ENCODE data around the gene TRPM2. TPM values are rescaled to one million over a fixed set of nuclear protein-coding genes. Genes with fewer than 3 reads are reported as not detected.

The TRPM2 gene
- total RNA-seq, 1 donor from 2014 or later = 2.8 TPM

DNA sequence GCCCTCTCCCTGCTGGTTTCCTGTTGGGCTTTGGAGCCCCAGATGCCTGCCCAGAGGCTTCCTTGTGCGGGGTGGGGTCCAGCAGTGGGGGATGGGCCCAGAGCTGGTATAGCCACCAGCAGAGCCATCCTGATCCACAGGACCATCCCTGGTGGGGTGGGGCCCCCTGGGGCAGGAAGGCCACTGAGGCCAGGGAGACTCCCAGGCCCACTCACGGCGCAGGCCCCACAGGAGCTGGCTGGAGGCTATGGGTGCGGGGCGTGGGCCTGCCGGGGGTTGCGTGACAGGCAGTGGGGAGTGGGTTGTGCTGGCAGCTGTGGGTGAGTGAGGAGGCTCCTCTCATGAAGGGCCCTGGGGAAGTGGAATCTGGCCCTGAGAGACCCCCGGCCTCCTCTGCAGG, 107.6 kb downstream of the TRPM2 start:
- Histone ChIP-seq H3K4me3 (ENCODE audit: low read depth, low read length) (no peak overlapping the region), H3K36me3 (ENCODE audit: control insufficient read depth, insufficient read depth, low read length) (no peaks in the 10 kb centered on the region), H3K27me3 (ENCODE audit: control insufficient read depth, insufficient read depth, low read length) (peaks cover 16% of the 10 kb centered on the region)
- TF ChIP-seq, protein P1, sequence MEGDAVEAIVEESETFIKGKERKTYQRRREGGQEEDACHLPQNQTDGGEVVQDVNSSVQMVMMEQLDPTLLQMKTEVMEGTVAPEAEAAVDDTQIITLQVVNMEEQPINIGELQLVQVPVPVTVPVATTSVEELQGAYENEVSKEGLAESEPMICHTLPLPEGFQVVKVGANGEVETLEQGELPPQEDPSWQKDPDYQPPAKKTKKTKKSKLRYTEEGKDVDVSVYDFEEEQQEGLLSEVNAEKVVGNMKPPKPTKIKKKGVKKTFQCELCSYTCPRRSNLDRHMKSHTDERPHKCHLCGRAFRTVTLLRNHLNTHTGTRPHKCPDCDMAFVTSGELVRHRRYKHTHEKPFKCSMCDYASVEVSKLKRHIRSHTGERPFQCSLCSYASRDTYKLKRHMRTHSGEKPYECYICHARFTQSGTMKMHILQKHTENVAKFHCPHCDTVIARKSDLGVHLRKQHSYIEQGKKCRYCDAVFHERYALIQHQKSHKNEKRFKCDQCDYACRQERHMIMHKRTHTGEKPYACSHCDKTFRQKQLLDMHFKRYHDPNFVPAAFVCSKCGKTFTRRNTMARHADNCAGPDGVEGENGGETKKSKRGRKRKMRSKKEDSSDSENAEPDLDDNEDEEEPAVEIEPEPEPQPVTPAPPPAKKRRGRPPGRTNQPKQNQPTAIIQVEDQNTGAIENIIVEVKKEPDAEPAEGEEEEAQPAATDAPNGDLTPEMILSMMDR (IDR thresholded peaks at IDR 0.05; ENCODE audit: insufficient read depth, low read length, poor library complexity, severe bottlenecking) = no peak
- DNase-seq (ENCODE audit: low read depth) = no peak

DNA sequence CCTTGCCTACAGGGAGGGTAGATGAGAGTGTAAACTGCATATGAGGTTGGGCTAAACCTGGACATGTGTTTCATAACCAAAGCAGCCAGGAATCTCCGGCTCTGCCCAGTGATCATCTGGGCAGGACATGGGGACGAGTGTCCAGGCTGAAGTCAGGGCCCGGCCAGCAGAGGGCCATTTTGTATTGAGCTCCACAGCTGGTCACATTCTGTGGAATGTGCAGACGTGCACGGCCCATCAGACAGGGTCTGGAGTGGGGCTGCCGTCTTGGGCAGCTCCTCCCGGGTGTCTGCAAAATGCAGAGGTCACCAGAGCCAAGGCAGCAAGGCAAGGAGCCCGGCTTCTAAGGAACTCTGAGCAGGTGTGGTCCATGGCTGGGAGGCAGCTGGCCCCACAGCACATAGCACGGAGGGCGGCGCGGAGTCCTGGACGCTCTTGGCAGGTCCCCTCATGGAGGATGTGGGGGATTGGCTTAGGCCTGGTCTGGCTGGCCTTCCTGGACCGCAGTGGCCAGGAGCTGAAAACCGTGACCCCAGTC, 108.1 kb downstream of the TRPM2 start:
- H3K36me3 ChIP-seq (ENCODE audit: control insufficient read depth, insufficient read depth, low read length) = no peaks in the 10 kb centered on the region
- no peak for DNase-seq (ENCODE audit: low read depth)
- H3K4me3 ChIP-seq (ENCODE audit: low read depth, low read length) = no peak overlapping the region
- TF ChIP-seq, protein P1 (IDR thresholded peaks at IDR 0.05; ENCODE audit: insufficient read depth, low read length, poor library complexity, severe bottlenecking) = no peak
- peaks cover 11% of the 10 kb centered on the region for H3K27me3 ChIP-seq (ENCODE audit: control insufficient read depth, insufficient read depth, low read length)

DNA sequence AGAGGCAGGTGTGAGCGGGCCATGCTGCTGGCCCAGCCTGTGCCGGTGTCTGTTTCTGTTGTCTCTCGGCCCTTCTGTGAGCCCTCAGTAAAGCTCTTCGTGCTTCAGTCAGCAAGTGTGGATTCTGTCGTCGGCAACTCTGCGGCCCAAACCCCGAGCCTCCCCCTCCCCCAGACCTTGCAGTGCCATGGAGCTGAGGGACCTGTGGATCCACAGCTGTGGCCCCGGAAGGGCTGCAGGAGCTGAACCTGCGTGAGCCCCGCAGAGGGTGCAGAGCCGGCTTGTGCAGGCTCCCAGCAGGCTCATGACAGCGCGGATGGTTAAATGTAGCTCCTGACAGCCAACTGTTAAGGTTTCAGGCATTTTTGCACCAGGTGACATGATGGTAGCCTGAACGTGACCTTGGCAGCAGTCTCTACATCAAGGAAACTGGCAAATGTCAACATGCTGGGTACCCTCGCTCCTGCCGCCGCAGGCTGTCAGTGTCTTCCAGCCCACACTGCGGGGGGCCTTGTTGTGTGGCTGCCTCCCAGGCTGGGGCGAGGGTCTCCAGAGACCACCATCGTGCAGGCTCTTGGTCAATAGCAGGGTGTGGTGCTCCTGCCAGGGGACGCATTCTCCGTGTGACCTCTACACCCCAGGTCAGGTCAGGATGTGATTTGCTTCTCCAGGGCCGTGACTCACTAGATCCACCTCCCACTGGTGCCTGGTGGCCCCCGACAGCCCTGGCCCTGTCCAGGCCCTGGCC, 108.8 kb downstream of the TRPM2 start:
- TF ChIP-seq, protein P1 (IDR thresholded peaks at IDR 0.05; ENCODE audit: insufficient read depth, low read length, poor library complexity, severe bottlenecking) = no peak

DNA sequence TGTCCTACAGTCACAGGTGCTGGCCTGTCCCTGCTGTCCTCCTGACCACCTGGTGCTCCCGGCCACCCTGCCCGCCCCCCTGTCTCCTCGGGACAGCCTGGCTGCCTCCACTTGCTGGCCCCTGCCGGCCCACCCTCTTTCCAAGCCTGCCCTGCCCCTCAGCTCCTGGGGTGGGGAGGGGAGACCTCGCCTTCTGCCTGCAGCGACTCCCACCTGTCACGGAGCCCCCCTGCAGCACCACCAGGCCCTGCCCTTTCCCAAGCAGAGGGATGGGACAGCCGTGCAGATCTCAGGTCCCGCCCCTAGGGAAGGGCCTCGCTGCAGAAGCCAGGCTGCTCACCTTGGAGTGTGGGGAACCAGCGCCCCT, 109.4 kb downstream of the TRPM2 start:
- no peak overlapping the region for H3K4me3 ChIP-seq (ENCODE audit: low read depth, low read length)
- DNase-seq (ENCODE audit: low read depth) = no peak
- H3K27me3 ChIP-seq (ENCODE audit: control insufficient read depth, insufficient read depth, low read length) = peaks cover 8% of the 10 kb centered on the region
- TF ChIP-seq, protein P1 (IDR thresholded peaks at IDR 0.05; ENCODE audit: insufficient read depth, low read length, poor library complexity, severe bottlenecking) = no peak
- H3K36me3 ChIP-seq (ENCODE audit: control insufficient read depth, insufficient read depth, low read length) = no peaks in the 10 kb centered on the region

More for the DNA sequence above, 108.8 kb downstream of the TRPM2 start:
- Histone ChIP-seq H3K4me3 (ENCODE audit: low read depth, low read length) (no peak overlapping the region), H3K27me3 (ENCODE audit: control insufficient read depth, insufficient read depth, low read length) (peaks cover 8% of the 10 kb centered on the region), H3K36me3 (ENCODE audit: control insufficient read depth, insufficient read depth, low read length) (no peaks in the 10 kb centered on the region)
- no peak for DNase-seq (ENCODE audit: low read depth)

DNA sequence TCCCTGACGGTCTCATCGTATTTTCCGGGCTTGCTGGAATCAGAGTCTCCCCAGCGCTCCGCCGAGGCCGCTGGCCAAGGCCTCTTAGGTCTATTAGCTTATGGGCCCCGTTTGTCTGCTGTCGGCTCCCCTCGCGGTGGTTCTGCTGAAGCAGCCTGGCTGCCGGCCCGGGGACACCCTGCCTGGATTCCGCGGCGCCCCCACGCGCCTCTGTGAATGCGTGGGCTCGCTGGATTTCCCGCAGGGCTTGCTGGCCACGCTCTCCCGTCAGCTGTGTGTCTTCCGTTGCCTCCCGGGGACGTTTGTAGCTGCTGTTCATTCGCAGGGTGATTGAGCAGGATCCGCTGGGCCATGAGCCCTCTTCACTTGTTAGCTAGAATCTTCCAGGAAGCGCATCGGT, 110.3 kb downstream of the TRPM2 start:
- TF ChIP-seq, protein P1 (IDR thresholded peaks at IDR 0.05; ENCODE audit: insufficient read depth, low read length, poor library complexity, severe bottlenecking) = no peak
- no peak for DNase-seq (ENCODE audit: low read depth)
- no peaks in the 10 kb centered on the region for H3K36me3 ChIP-seq (ENCODE audit: control insufficient read depth, insufficient read depth, low read length)
- peaks cover 8% of the 10 kb centered on the region for H3K27me3 ChIP-seq (ENCODE audit: control insufficient read depth, insufficient read depth, low read length)
- H3K4me3 ChIP-seq (ENCODE audit: low read depth, low read length) = no peak overlapping the region

DNA sequence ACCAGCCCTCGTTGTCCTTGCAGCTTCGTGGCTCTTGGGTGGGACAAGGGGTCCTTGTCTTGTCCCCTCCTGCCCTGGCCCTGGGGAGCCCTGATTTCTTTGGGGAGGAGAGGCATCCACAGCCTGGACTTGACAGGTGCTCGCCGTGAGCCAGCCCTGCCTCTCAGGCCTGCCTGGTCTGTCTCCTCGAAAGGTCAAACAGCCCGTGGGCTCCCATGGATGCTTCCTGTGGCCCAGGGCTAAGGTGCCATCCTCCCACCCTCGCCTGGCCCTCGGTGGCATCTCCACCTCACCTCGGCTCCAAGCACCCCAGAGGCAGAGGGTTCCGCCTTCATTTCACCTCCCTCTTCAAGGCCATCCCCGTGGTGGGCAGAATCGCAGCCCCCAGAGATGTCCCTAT, 110.9 kb downstream of the TRPM2 start:
- Histone ChIP-seq H3K27me3 (ENCODE audit: control insufficient read depth, insufficient read depth, low read length) (peaks cover 8% of the 10 kb centered on the region), H3K36me3 (ENCODE audit: control insufficient read depth, insufficient read depth, low read length) (no peaks in the 10 kb centered on the region), H3K4me3 (ENCODE audit: low read depth, low read length) (no peak overlapping the region)
- TF ChIP-seq, protein P1 (IDR thresholded peaks at IDR 0.05; ENCODE audit: insufficient read depth, low read length, poor library complexity, severe bottlenecking) = no peak
- DNase-seq (ENCODE audit: low read depth) = no peak

Data from kidney epithelial cell (primary cell).